ENCODE results near the gene TYROBP.

DNA sequence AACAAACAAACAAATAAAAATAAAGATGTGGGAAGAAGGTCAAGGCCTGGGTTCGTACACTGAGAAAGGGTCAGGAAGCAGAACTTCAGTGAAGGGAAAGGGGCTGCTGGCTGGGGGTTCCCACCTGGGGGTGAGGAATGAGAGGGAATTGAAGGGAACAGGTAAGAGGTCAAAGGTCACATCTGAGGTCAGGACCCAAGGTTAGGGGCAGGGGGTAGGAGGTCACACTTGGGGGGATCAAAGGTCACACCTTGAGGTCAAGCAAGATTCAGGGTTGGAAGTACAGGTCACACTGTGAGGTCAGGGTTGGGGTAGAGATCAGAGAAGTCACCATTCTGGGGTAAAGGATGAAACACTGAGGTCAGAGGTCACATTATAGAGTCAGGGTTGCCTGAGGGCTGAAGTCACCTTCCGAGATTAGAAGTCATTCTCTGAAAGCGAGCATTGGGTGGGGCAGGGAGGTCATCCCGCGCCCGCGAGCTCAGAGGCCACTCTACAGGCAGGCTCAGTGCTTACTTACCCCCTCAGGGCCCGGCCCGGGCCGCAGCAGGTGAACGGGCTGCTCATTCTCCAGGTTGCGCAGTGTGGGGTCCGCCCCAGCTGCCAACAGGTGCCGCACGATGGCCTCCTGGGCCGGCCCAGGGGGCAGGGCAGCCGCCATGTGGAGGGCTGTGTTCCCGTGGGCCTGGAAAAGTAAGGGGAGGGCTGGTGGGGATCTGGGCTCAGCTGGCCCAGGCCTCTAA lies 18.6 kb downstream of the TYROBP start:
- TF ChIP-seq ELF4 (IDR thresholded peaks at IDR 0.05) (no peak), BHLHE40 (IDR thresholded peaks at IDR 0.05; ENCODE audit: borderline replicate concordance) (no peak)
